Sigmoid colon (tissue), 7 donors: ENCODE measurements around the gene PRKAG2. TPM values are rescaled to one million over a fixed set of nuclear protein-coding genes. Genes with fewer than 3 reads are reported as not detected.

Experiments
- DNase-seq: peaks from one replicate; pipeline ENCODE4 v3.0.0-alpha.2; 2019
- H3K27ac ChIP-seq, 4 donors: fragments of 200-600 bp; sonication (generic); one replicate each; pipeline ENCODE4 v1.5.1; 2016 to 2019; ENCODE audit warnings: mild to moderate bottlenecking in 1 of 4
- H3K27me3 ChIP-seq, 3 donors: fragments of 200-600 bp; sonication (generic); one replicate each; pipeline ENCODE4 v1.5.1; 2019; ENCODE audit warnings: mild to moderate bottlenecking in 1 of 3
- H3K36me3 ChIP-seq, 4 donors: fragments of 200-600 bp; sonication (generic); one replicate each; pipeline ENCODE4 v1.5.1; 2016 to 2019
- H3K4me1 ChIP-seq, 4 donors: fragments of 200-600 bp; sonication (generic); one replicate each; pipeline ENCODE4 v1.5.1; 2017 to 2019
- H3K4me3 ChIP-seq, 4 donors: fragments of 200-600 bp; sonication (generic); one replicate each; pipeline ENCODE4 v1.5.1; 2017 to 2019; ENCODE audit warnings: mild to moderate bottlenecking in 2 of 4, moderate library complexity in 1 of 4
- H3K9me3 ChIP-seq, 4 donors: fragments of 200-600 bp in 3 of 4; sonication (generic) in 3 of 4; one replicate each; pipeline versions ENCODE4 v1.5.1 to v1.6.1; 2013 to 2019
- EP300 ChIP-seq, 4 donors: sonication (generic); formaldehyde crosslinking; IDR thresholded peaks; one replicate each; pipeline ENCODE4 v1.6.1; 2017; ENCODE audit warnings: antibody characterized with exemption in 4 of 4
- POLR2A ChIP-seq, 2 donors: fragments of 450-650 bp; IDR thresholded peaks; one replicate each; pipeline ENCODE4 v1.6.1; 2016; ENCODE audit warnings: antibody characterized with exemption in 2 of 2, mild to moderate bottlenecking in 2 of 2, moderate library complexity in 2 of 2
- POLR2AphosphoS5 ChIP-seq, 4 donors: sonication (generic); formaldehyde crosslinking; IDR thresholded peaks; one replicate each; pipeline ENCODE4 v1.6.1; 2017; ENCODE audit warnings: antibody characterized with exemption in 4 of 4
- WGBS, 2 donors: extraction: QIAGEN DNeasy Blood & Tissue Kit; methylation state at CpG; one replicate each; pipeline ENCODE4 v1.1.7; 2013; 5-methylcytosine and 5-hydroxymethylcytosine counted together
- intact Hi-C: fragments of 100-400 bp; cut with DNase I; formaldehyde crosslinking; loops from one replicate; pipeline ENCODE4 v1.15.1; 2023
- polyA plus RNA-seq, 3 donors: library from polyadenylated mRNA; stranded (reverse); fragments of 200-250 nt; gene quantifications; one replicate each; pipeline ENCODE4 v1.2.3, GENCODE V29; 2013
- total RNA-seq, 4 donors: library from RNA; depleted of rRNA; stranded (reverse); fragments of >200 nt; gene quantifications; one replicate each; pipeline ENCODE4 v1.1.0, GENCODE V29; 2016
- TF ChIP-seq, protein P1 (sequence below), 4 experiments: fragments of 450-650 bp in 3 of 4; fragments of 200-600 bp in 1 of 4; IDR thresholded peaks; one replicate each; pipeline ENCODE4 v1.5.1; 2016 to 2019; ENCODE audit warnings: antibody characterized with exemption in 4 of 4, mild to moderate bottlenecking in 3 of 4, moderate library complexity in 2 of 4
- donor health status: healthy with polysubstance abuse.
- donor health status: Bipolar disorder and iron deficiency.
- donor health status: healthy.

Gene PRKAG2
- total and polyA plus RNA-seq, 7 donors = 19.2 to 51.2 (median 37.1) TPM

DNA sequence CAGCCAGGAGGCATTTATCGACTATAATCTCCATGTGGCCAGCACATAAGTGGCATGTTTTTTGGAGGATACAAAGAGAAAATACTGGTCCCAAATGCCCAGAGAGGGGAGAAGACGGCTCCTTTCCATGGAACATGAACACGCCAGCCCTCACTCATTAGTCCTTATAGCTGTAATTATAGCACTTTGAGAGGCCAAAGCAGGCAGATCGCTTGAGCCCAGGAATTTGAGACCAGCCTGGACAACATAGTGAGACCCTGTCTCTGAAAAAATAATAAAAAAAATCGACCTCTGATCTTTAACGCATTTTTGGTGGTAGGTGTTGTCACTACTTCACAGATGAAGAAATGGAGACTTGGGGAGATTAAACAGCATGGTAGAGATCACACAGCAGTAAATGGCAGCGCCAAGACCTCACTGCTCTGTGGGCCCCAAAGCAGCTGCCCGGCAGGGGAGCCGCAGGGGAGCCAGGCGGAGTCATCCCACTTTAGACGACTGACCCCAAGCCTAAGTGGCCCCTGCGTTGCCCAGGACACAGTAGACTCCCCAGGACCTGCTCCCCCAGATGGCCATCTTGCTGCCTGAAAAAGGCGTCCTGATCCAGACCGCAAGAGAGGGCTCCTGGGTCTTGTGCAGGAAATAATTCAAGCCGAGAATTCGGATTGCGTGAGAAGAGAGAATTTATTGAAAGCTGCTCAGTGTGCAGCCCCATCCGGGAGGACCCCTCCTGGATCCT is 21.2 kb upstream of the PRKAG2 start:
- H3K27me3 ChIP-seq = peaks cover 0 to 13% (median 0%) of the 10 kb centered on the region in 3 donors
- 88 to 93% methylated on average over 18 of the region's 18 CpGs for WGBS, 2 donors
- intact Hi-C loops = no loop called here

DNA sequence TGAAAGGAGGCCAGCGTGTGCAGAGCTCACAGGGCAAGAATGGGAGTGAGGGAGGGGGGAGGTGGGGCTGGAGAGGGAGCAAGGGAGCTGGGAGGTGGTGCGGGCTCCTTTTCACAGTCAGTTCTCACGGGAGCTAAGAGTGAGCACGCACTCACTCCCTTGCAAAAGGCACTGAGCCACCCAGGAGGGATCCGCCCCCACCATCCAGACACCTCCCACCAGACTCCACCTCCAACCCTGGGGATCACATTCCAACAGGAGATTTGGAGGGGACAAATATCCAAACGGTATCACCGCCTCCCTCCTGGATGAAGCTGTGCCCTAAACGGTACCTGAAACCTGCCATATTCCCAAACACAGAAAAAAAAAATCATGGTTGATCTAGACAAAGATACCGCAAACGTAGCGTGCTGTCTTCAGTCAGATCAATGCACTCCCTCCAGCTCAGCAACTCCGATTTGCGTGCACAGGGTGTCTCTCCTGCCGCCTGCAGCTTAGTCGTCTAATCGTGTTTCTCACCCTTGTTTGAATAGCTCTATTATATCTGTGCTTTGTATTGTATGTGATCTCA is 20.3 kb upstream of the PRKAG2 start:
- no peak overlapping the region for H3K27ac ChIP-seq
- H3K36me3 ChIP-seq = no peaks in the 10 kb centered on the region
- intact Hi-C loops = no loop called here
- TF ChIP-seq, protein P1, sequence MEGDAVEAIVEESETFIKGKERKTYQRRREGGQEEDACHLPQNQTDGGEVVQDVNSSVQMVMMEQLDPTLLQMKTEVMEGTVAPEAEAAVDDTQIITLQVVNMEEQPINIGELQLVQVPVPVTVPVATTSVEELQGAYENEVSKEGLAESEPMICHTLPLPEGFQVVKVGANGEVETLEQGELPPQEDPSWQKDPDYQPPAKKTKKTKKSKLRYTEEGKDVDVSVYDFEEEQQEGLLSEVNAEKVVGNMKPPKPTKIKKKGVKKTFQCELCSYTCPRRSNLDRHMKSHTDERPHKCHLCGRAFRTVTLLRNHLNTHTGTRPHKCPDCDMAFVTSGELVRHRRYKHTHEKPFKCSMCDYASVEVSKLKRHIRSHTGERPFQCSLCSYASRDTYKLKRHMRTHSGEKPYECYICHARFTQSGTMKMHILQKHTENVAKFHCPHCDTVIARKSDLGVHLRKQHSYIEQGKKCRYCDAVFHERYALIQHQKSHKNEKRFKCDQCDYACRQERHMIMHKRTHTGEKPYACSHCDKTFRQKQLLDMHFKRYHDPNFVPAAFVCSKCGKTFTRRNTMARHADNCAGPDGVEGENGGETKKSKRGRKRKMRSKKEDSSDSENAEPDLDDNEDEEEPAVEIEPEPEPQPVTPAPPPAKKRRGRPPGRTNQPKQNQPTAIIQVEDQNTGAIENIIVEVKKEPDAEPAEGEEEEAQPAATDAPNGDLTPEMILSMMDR (IDR thresholded peaks at IDR 0.05) = no peak
- TF ChIP-seq POLR2A (IDR thresholded peaks at IDR 0.05) (no peak), POLR2AphosphoS5 (IDR thresholded peaks at IDR 0.05) (no peak), EP300 (IDR thresholded peaks at IDR 0.05) (no peak)
- no peak overlapping the region for H3K4me3 ChIP-seq
- peak; percentile 53 for DNase-seq
- no peaks in the 10 kb centered on the region for H3K9me3 ChIP-seq
- H3K4me1 ChIP-seq = no peaks in the 10 kb centered on the region
- peaks cover 0 to 13% (median 0%) of the 10 kb centered on the region in 3 donors for H3K27me3 ChIP-seq
- 23 to 52% methylated on average over 16 of the region's 16 CpGs for WGBS, 2 donors

More for the DNA sequence above, 21.2 kb upstream of the PRKAG2 start:
- no peak overlapping the region for H3K4me3 ChIP-seq
- H3K36me3 ChIP-seq = no peaks in the 10 kb centered on the region
- TF ChIP-seq EP300 (IDR thresholded peaks at IDR 0.05) (no peak), POLR2A (IDR thresholded peaks at IDR 0.05) (no peak), POLR2AphosphoS5 (IDR thresholded peaks at IDR 0.05) (no peak)
- TF ChIP-seq, protein P1 (IDR thresholded peaks at IDR 0.05) = no peak
- H3K4me1 ChIP-seq = no peaks in the 10 kb centered on the region
- peak; percentile 56 for DNase-seq
- H3K27ac ChIP-seq = no peak overlapping the region
- no peaks in the 10 kb centered on the region for H3K9me3 ChIP-seq

DNA sequence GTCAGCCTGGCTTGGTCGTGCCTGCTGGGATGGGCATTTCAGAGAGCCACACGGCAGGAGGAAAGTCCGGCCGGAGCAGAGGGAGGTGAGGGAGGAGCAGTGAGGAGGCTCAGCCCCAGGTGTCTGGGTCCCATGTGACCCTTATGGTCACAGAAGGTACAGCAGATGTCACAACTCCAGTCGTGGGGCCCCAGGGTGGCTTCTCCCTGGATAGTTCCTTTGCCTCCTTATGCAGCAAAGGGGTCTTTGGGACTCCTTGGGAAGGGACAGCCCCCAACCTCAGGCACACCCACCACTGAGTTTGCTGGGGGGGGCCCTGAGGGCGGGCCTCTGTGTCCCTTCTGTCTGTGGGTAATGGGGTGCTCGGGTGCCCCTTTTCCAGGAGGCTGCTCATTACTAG is 19.6 kb upstream of the PRKAG2 start:
- TF ChIP-seq EP300 (IDR thresholded peaks at IDR 0.05) (no peak), POLR2AphosphoS5 (IDR thresholded peaks at IDR 0.05) (no peak), POLR2A (IDR thresholded peaks at IDR 0.05) (no peak)
- TF ChIP-seq, protein P1 (IDR thresholded peaks at IDR 0.05) = no peak
- peaks cover 0 to 13% (median 0%) of the 10 kb centered on the region in 3 donors for H3K27me3 ChIP-seq
- WGBS, 2 donors = 46 to 84% methylated on average over 7 of the region's 7 CpGs

DNA sequence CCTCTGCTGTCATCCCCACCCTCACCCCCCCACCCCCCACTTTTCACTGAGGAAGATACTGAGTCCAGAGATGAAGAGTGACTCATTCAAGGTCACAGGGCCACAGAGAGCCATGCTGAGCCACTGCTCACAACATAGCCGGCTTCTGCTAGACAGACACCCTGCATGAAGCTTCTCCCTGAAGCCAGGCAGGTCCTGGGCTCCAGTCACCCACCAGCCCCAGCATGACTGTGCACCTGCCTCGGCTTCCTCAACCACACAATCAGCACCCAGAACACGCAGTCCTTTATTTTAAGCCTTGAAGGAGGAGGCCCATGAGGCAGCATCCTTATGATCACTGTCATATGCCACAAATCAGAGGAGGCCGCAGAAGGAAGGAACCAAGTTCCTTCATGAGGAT is 19.2 kb upstream of the PRKAG2 start:
- TF ChIP-seq POLR2AphosphoS5 (IDR thresholded peaks at IDR 0.05) (no peak), POLR2A (IDR thresholded peaks at IDR 0.05) (no peak), EP300 (IDR thresholded peaks at IDR 0.05) (no peak)
- TF ChIP-seq, protein P1 (IDR thresholded peaks at IDR 0.05) = no peak
- DNase-seq = peak; percentile 43
- Histone ChIP-seq H3K4me3 (no peak overlapping the region), H3K27ac (no peak overlapping the region), H3K36me3 (no peaks in the 10 kb centered on the region), H3K27me3 (peaks cover 0 to 17% (median 0%) of the 10 kb centered on the region in 3 donors), H3K9me3 (no peaks in the 10 kb centered on the region), H3K4me1 (no peaks in the 10 kb centered on the region)
- WGBS, 2 donors = 80 to 94% methylated on average over 4 of the region's 4 CpGs
- intact Hi-C loops = no loop called here

More for the DNA sequence above, 19.6 kb upstream of the PRKAG2 start:
- DNase-seq = peak; percentile 41
- Histone ChIP-seq H3K4me3 (no peak overlapping the region), H3K9me3 (no peaks in the 10 kb centered on the region), H3K27ac (no peak overlapping the region), H3K36me3 (no peaks in the 10 kb centered on the region), H3K4me1 (no peaks in the 10 kb centered on the region)
- intact Hi-C loops = no loop called here
